Dermis microvascular lymphatic vessel endothelial cell (primary cell): ENCODE results near the gene HERPUD2. TPM values are rescaled to one million over a fixed set of nuclear protein-coding genes. Genes with fewer than 3 reads are reported as not detected.

Experiments used
- DNase-seq, 2 donors: peaks; one replicate each; pipeline versions ENCODE4 v3.0.0 to v3.0.0-alpha.2; 2010; ENCODE audit warnings: low read depth in 2 of 2
- total RNA-seq: library from RNA; depleted of rRNA; stranded (reverse); fragments of >200 nt; gene quantifications from 2 replicates; pipeline ENCODE4 v1.2.1, GENCODE V29; 2014

Gene HERPUD2, protein sequence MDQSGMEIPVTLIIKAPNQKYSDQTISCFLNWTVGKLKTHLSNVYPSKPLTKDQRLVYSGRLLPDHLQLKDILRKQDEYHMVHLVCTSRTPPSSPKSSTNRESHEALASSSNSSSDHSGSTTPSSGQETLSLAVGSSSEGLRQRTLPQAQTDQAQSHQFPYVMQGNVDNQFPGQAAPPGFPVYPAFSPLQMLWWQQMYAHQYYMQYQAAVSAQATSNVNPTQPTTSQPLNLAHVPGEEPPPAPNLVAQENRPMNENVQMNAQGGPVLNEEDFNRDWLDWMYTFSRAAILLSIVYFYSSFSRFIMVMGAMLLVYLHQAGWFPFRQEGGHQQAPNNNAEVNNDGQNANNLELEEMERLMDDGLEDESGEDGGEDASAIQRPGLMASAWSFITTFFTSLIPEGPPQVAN
- total RNA-seq, result 21.7 and 31.0 TPM in 2 replicates

DNA sequence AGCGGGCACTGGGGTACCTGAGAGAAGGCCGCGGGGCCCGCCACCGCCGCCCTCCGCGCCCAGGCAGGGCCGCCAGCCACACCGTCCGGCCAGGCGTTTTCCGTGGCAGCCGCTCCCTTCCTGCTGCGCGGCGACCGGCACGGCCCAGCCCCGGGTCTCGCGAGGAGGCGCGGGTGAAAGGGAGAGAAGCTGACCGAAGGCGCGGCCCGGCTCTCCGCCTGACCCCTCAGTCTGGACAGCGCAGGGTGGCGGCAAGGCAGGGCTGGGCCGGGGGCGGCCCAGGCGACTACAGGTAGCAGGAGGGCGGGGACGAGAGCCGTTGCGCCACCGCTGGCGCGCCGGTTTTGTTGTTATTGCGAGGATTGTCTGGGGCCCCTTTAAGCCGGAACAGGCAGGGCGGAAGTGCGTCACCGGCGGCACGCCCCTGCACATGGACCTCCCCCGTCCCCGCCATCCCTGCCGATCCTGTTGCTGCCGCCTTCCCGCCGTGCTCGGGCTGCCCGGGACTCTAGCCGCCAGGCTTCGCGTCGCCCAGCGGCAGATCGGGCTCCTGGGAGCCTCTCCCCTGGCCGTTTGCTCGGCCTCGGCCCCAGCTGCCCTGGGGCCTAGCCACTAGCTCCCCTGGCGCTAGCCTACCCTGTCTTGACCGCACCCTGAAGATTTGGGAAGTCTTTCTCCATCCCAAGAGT is at the start of gene HERPUD2:
HERPUD2 (minus strand) TSS at position 352 of the 689 bp plus-strand sequence. CDS start 805 bp downstream, outside the sequence.
- peak; percentile 78 to 94 for DNase-seq

- no peak for DNase-seq
Observed at GRCh38 chr7:35738889-35739288, 44.0 kb upstream of the HERPUD2 start.

DNA sequence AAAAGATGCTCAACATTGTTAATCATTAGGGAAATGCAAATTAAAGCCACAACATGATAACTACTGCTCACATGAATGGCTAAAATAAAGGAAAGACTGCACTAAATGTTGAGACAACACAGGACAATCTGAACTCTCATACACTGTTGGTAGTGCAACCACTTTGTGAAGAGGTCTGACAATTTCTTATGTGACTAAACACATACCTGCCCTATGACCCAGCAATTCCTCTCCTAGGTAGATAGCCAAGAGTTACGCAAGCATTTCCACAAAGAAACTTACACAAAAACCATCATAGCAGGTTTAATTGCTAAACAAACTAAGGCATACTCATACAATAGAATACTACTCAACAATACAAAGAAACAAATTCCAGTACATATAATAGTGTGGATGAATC is 41.8 kb upstream of the HERPUD2 start:
- no peak for DNase-seq

GRCh38 chr7:35735396-35735795 is 40.5 kb upstream of the HERPUD2 start:
- no peak for DNase-seq

- no peak for DNase-seq
Observed at GRCh38 chr7:35734001-35734483, 39.1 kb upstream of the HERPUD2 start.

- no peak for DNase-seq
Observed at GRCh38 chr7:35731349-35731748, 36.4 kb upstream of the HERPUD2 start.

DNA sequence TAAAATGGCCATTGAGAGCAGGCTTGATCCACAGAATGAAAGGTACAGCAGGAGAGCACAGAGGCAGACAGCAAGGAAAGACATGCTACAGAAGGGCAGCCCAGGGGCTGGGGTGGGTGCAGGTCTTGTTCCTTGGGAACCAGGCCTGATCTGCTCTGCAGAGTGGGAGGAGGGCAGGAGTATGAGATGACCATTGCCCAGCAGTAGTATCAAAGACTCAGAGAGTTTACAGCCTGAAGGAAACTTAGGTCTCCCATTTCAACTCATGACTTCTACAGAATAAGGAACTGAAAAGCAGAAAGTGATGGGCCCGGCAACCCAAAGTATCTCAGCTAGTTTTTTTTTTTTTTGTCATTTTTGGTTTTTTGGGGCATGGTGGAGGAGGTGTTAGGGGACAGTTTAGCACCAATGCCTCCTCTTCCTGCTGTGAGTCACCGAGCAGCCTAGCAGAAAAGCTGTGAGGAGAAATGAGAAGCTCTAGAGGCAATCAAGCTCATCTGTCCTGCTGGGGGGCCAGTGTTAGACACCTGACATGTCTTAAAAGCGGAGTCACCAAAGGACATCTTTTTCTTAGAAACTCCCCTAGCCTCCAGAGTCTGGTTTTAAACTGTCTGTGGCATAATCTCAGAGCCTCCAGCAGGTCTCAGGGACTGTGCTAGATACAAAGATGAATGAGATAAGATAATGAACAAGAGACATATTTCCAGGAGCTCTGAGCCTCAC is 34.3 kb upstream of the HERPUD2 start:
- DNase-seq, result no peak

DNA sequence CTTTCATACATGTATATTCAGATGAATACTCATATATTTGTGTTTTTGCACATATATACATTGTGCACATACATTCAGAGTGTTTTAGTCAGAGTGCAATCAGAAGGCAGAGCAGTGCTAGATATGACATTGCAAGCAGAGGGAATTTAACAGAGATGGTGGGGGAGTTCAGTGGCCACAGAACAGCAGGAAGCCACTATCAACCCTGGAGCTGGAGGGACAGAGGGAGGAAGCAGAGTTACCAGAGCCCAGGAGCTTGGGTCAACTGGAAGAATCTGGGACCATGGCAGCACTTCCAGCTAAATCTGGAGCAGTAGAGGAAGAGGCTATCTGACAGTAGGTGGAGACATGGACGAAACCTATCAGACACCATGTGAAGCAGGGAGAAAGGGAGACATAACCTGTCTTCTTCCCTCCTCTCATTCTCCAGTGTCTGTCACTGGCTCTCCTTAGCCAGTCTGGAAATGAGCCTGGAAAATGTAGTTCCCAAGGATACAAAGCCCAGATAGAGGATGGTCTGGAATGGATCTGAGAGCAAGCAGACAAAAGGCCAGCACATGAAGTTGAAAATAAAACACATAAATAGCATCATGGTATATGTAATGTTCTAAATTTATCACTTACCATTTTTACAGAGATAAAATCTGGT is 33.6 kb upstream of the HERPUD2 start:
- no peak for DNase-seq

GRCh38 chr7:35727571-35727970 is 32.6 kb upstream of the HERPUD2 start:
- no peak for DNase-seq

- DNase-seq, result no peak
Observed at GRCh38 chr7:35726654-35727053, 31.7 kb upstream of the HERPUD2 start.

DNA sequence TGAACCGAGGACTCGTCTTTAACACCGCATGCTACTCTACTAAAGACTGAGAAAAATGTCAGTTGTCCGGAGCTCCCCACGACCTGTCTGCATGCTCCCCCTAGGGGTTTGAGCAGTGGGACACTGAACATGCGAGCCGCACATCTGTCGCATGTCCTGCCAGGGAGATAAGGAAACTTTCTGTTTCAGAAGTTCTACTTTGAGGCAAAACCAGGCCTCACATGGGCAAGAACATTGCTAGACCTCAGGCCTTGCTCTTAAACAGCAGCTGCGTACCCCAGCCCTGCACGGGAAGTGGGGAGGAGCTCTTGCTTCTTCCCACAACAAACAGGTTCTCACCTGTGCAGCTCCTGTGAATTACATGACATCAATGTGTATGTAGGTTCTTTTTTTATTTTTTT is 30.3 kb upstream of the HERPUD2 start:
- no peak for DNase-seq

DNA sequence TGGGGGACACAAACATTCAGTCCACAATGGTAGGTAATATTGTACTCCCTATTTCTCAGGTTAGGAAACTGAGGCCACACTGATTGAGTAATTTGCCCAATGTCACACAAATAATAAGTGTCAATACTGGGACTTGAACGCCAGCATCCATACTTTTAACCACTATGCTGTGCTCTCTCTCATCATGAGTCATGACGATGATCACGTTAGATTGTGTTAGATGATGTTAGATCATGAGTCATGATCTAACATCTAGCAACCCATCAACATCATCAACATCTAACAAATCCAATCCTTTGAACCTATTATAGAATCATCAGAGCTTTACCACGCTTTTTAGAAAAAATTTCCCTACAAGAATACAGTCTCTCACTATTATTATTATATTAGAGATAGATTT is 28.1 kb upstream of the HERPUD2 start:
- DNase-seq, result no peak

GRCh38 chr7:35722054-35722849 is 27.3 kb upstream of the HERPUD2 start:
- no peak for DNase-seq

DNA sequence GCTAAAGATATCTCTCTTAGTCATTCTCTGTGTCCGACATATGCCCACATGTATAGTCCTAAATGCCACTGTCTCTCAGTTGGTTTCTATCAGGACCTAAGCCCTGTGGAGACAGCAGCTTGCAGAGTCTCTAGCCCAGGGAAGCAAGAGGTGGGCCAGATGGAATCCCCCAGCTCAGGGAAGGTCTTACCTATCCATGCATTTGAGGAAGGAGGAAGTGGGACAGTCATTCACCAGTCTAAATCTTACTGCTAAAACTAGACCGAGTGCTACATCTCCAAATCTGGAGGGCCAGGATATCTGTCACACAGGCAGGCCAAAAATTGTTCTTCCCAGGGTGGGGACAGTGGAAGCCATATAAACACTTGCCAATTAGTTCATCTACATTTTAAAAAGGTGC is 26.4 kb upstream of the HERPUD2 start:
- DNase-seq, result no peak

DNA sequence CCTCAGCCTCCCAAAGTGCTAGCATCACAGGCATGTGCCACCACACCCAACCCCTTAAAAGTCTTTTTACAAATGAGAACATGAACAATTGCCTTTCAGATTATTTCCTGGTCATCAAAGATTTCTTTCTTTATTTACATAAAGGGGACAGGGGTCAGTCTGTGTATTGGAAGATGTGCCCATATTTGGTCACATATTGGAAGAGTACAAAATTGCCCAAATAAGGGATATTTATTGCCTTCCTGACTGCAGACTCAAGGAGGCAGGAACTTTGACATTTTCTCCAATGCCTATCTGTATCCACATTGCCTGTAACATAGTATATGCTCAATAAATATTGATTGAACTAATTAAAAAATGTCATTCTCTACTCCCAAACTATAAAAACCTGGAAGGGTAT is 25.9 kb upstream of the HERPUD2 start:
- DNase-seq, result no peak

DNA sequence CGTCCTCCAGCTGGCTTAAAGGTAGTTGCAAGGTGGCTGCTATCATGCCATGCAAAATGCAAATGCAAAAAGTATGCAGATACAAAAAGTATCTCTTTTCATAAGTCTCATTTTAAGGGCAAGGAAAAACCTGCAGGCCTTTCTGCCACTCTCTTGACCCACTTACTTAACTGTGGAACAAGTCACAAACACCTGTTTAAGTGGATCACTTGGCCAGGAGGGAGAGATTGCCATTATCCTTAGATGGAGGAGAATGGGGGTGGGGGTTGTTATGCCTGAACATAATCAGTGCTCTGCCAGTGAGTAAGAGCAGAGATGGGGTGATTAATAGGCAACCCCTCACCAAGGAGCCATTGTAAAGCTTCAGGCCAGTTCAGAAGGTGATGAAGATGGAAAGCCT is 25.1 kb upstream of the HERPUD2 start:
- no peak for DNase-seq

- no peak for DNase-seq
Observed at GRCh38 chr7:35718047-35718446, 23.1 kb upstream of the HERPUD2 start.

- no peak for DNase-seq
Observed at GRCh38 chr7:35717516-35717915, 22.6 kb upstream of the HERPUD2 start.

- no peak for DNase-seq
Observed at GRCh38 chr7:35717013-35717412, 22.1 kb upstream of the HERPUD2 start.

DNA sequence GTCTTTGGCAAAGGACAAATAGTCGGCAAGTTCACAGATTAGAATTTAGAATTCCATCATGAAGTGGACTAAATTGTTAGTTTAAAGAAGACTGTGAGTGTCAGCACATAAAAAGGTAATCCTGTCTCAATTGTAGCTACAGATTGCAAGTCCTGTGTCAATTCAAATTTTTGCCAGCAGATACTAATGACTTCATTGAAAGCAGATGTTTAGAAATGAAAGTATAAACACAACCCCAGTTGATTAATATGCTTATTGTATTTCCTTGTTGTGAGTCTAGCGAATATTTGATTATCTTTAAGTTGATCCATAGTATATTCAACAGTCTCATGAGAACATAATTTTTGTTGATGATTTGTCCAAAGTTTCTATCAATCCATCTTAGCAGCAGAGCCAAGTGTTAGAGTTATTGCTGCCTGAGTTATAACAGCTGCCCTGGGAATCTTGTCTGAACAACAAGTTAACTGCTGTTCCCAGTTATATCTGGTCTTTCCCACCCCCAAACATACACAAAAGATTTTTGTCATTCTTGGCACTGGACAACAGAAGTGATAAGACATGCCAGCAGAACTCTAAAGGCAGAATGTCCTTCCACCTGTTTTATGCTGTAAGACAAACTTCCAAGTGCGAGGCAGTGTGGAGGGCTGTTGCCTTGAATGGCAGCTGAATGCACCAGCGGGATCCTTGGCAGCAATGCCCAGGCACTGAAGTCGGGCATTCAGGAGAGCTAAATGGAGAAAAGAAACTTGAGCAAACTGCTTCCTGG is 21.3 kb upstream of the HERPUD2 start:
- peak in 1 of 2 donors; percentile 7 for DNase-seq
